Astrocyte (in vitro differentiated cells and primary cell): Measurements from ENCODE around the gene LAMA1. TPM values are rescaled to one million over a fixed set of nuclear protein-coding genes. Genes with fewer than 3 reads are reported as not detected.

ENCODE experiments used
- DNase-seq: peaks from one replicate; pipeline ENCODE4 v3.0.0-alpha.2; 2010; ENCODE audit warnings: low read depth
- FAIRE-seq: peaks from 2 replicates; lab custom pipeline; 2011; peaks lifted over from hg19 to GRCh38; lab: Jason Lieb, UNC
- H2AFZ ChIP-seq: 2 replicates; pipeline ENCODE4 v1.6.0; 2012; ENCODE audit warnings: low read depth, low read length, inconsistent platforms
- H3K27ac ChIP-seq: 2 replicates; pipeline ENCODE4 v1.5.1; 2011; ENCODE audit warnings: low read depth, low read length, inconsistent platforms
- H3K27me3 ChIP-seq: 2 replicates; pipeline ENCODE4 v1.6.0; 2011; ENCODE audit warnings: low read length, inconsistent platforms; ENCODE audit not compliant: insufficient read depth
- H3K36me3 ChIP-seq: 2 replicates; pipeline ENCODE4 v1.5.1; 2011; ENCODE audit warnings: low read length, inconsistent platforms; ENCODE audit not compliant: insufficient read depth
- H3K4me1 ChIP-seq: 2 replicates; pipeline ENCODE4 v1.5.1; 2011; ENCODE audit warnings: low read length, inconsistent platforms; ENCODE audit not compliant: insufficient read depth
- H3K4me2 ChIP-seq: 2 replicates; pipeline ENCODE4 v1.6.0; 2012; ENCODE audit warnings: low read length, inconsistent platforms
- H3K4me3 ChIP-seq: 2 replicates; pipeline ENCODE4 v1.5.1; 2011; ENCODE audit warnings: low read depth, mild to moderate bottlenecking, low read length, inconsistent platforms; ENCODE audit not compliant: insufficient read depth
- H3K79me2 ChIP-seq: 2 replicates; pipeline ENCODE4 v1.6.0; 2012; ENCODE audit warnings: mild to moderate bottlenecking, low read length, inconsistent platforms; ENCODE audit not compliant: insufficient read depth
- H3K9ac ChIP-seq: 2 replicates; pipeline ENCODE4 v1.6.0; 2012; ENCODE audit warnings: mild to moderate bottlenecking, low read length, inconsistent platforms
- H3K9me3 ChIP-seq: 2 replicates; pipeline ENCODE4 v1.5.1; 2012; ENCODE audit warnings: low read depth, mild to moderate bottlenecking, low read length, inconsistent platforms; ENCODE audit not compliant: insufficient read depth
- H4K20me1 ChIP-seq: 2 replicates; pipeline ENCODE4 v1.6.0; 2012; ENCODE audit warnings: low read length, inconsistent platforms; ENCODE audit not compliant: insufficient read depth
- H3K27ac Mint-ChIP-seq: one replicate; pipeline ENCODE4 v1.8.0; 2021; ENCODE audit warnings: mild to moderate bottlenecking, mixed read lengths; ENCODE audit not compliant: unreplicated experiment
- H3K27me3 Mint-ChIP-seq: one replicate; pipeline ENCODE4 v1.8.0; 2021; ENCODE audit warnings: low read depth, mixed read lengths; ENCODE audit not compliant: unreplicated experiment
- H3K36me3 Mint-ChIP-seq: one replicate; pipeline ENCODE4 v1.8.0; 2021; ENCODE audit warnings: low read depth, mixed read lengths; ENCODE audit not compliant: unreplicated experiment
- H3K4me1 Mint-ChIP-seq: one replicate; pipeline ENCODE4 v1.8.0; 2021; ENCODE audit warnings: low read depth, mixed read lengths; ENCODE audit not compliant: unreplicated experiment
- H3K4me3 Mint-ChIP-seq: one replicate; pipeline ENCODE4 v1.8.0; 2021; ENCODE audit warnings: mild to moderate bottlenecking, moderate library complexity, mixed read lengths; ENCODE audit not compliant: unreplicated experiment
- H3K9me3 Mint-ChIP-seq: one replicate; pipeline ENCODE4 v1.8.0; 2021; ENCODE audit warnings: mild to moderate bottlenecking, mixed read lengths; ENCODE audit not compliant: unreplicated experiment
- CTCF ChIP-seq: IDR thresholded peaks from 2 replicates; pipeline ENCODE4 v1.5.1; 2011; ENCODE audit warnings: low read depth, mild to moderate bottlenecking, inconsistent platforms, low read length, moderate library complexity; ENCODE audit not compliant: insufficient read depth
- EZH2 ChIP-seq: IDR thresholded peaks from 2 replicates; pipeline ENCODE4 v1.6.1; 2012; ENCODE audit warnings: mild to moderate bottlenecking, low read length, inconsistent platforms; ENCODE audit not compliant: insufficient read depth
- total RNA-seq: library from RNA; stranded (reverse); gene quantifications from 2 replicates; pipeline ENCODE4 v1.2.1, GENCODE V29; 2021

Gene LAMA1
- total RNA-seq, 1 donor from 2014 or later: 17.4 TPM

GRCh38 chr18:7037470-7037869, 80.1 kb downstream of the LAMA1 start:
- Histone ChIP-seq H3K27ac (peak overlapping the region; percentile 83), H3K4me1 (peaks cover 4% of the 10 kb centered on the region), H3K9ac (peak overlapping the region; percentile 74), H3K27me3 (no peaks in the 10 kb centered on the region), H3K36me3 (no peaks in the 10 kb centered on the region), H3K4me3 (no peak overlapping the region), H2AFZ (no peak overlapping the region), H3K9me3 (no peaks in the 10 kb centered on the region), H3K79me2 (no peaks in the 10 kb centered on the region), H4K20me1 (no peaks in the 10 kb centered on the region), H3K4me2 (peak overlapping the region; percentile 70)
- Mint-ChIP-seq H3K4me3 (no peak overlapping the region), H3K27ac (peak overlapping the region; percentile 93), H3K27me3 (no peaks in the 10 kb centered on the region), H3K36me3 (no peaks in the 10 kb centered on the region), H3K4me1 (peaks cover 11% of the 10 kb centered on the region), H3K9me3 (no peaks in the 10 kb centered on the region)
- TF ChIP-seq CTCF (no peak), EZH2 (no peak)
- no peak for DNase-seq
- no peak for FAIRE-seq

GRCh38 chr18:7035807-7036206, 81.8 kb downstream of the LAMA1 start:
- Histone ChIP-seq H3K4me3 (no peak overlapping the region), H3K9ac (no peak overlapping the region), H3K79me2 (no peaks in the 10 kb centered on the region), H3K4me2 (no peak overlapping the region), H3K27ac (no peak overlapping the region), H3K27me3 (no peaks in the 10 kb centered on the region), H3K9me3 (no peaks in the 10 kb centered on the region), H2AFZ (no peak overlapping the region), H3K36me3 (no peaks in the 10 kb centered on the region), H4K20me1 (no peaks in the 10 kb centered on the region), H3K4me1 (peaks cover 4% of the 10 kb centered on the region)
- H3K4me1 Mint-ChIP-seq: peaks cover 11% of the 10 kb centered on the region
- FAIRE-seq (no peak), DNase-seq (no peak)
- H3K36me3 Mint-ChIP-seq: no peaks in the 10 kb centered on the region
- TF ChIP-seq EZH2: no peak
- no peak for TF ChIP-seq CTCF
- H3K9me3 Mint-ChIP-seq: no peaks in the 10 kb centered on the region
- no peaks in the 10 kb centered on the region for H3K27me3 Mint-ChIP-seq
- no peak overlapping the region for H3K27ac Mint-ChIP-seq
- H3K4me3 Mint-ChIP-seq: no peak overlapping the region

- H3K36me3 Mint-ChIP-seq: no peaks in the 10 kb centered on the region
- H3K9ac ChIP-seq: no peak overlapping the region
- FAIRE-seq: no peak
- H2AFZ ChIP-seq: no peak overlapping the region
- peaks cover 11% of the 10 kb centered on the region for H3K4me1 Mint-ChIP-seq
- DNase-seq: no peak
- no peaks in the 10 kb centered on the region for H3K9me3 Mint-ChIP-seq
- TF ChIP-seq EZH2 (no peak), CTCF (no peak)
- no peaks in the 10 kb centered on the region for H3K36me3 ChIP-seq
- H3K27ac ChIP-seq: no peak overlapping the region
- no peak overlapping the region for H3K4me3 Mint-ChIP-seq
- no peaks in the 10 kb centered on the region for H3K27me3 Mint-ChIP-seq
- no peaks in the 10 kb centered on the region for H3K79me2 ChIP-seq
- no peak overlapping the region for H3K4me3 ChIP-seq
- H3K4me1 ChIP-seq: peaks cover 4% of the 10 kb centered on the region
- no peak overlapping the region for H3K4me2 ChIP-seq
- no peaks in the 10 kb centered on the region for H3K27me3 ChIP-seq
- H3K27ac Mint-ChIP-seq: no peak overlapping the region
- no peaks in the 10 kb centered on the region for H4K20me1 ChIP-seq
- no peaks in the 10 kb centered on the region for H3K9me3 ChIP-seq
Measured at GRCh38 chr18:7034924-7035323, 82.7 kb downstream of the LAMA1 start.
